ENCODE measurements around the gene SPATA31C1.

- TF ChIP-seq TAF1 (IDR thresholded peaks at IDR 0.05; ENCODE audit: low read depth, low read length) = no peak
- TF ChIP-seq POLR2A (IDR thresholded peaks at IDR 0.05; ENCODE audit: low read depth, low read length) = no peak
- TF ChIP-seq POLR2AphosphoS5 (IDR thresholded peaks at IDR 0.05; ENCODE audit: low read depth, low read length) = no peak
- TF ChIP-seq SPI1 (IDR thresholded peaks at IDR 0.05; ENCODE audit: low read depth, low read length) = no peak
- TF ChIP-seq POU2F2 (IDR thresholded peaks at IDR 0.05; ENCODE audit: low read depth, low read length) = no peak
- no peak for TF ChIP-seq PAX5 (IDR thresholded peaks at IDR 0.05; ENCODE audit: insufficient read depth, low read length, severe bottlenecking)
Measured at GRCh38 chr9:87868635-87869034, 49.1 kb upstream of the SPATA31C1 start.
